ENCODE results near the gene NRIP3. TPM values are rescaled to one million over a fixed set of nuclear protein-coding genes. Genes with fewer than 3 reads are reported as not detected.

The NRIP3 gene
- total and polyA plus RNA-seq, 9 of the 15 experiments (the other 6 are each of a cell fraction or from before 2014, with no cell fraction given): 4.4 to 18.7 (median 11.6) TPM

GRCh38 chr11:9022961-9023680 is 19.3 kb upstream of the NRIP3 start (continued):
- TF ChIP-seq FOXK2 (conservative IDR thresholded peaks at IDR 0.05 in 1 of 2, IDR thresholded peaks at IDR 0.05 in 1 of 2; ENCODE audit: low read depth in 2 of 2) (no peak), TCF7 (IDR thresholded peaks at IDR 0.05; ENCODE audit: borderline replicate concordance) (no peak), SLC30A9 (CRISPR knock-in tag; IDR thresholded peaks at IDR 0.05) (no peak), ARNT (IDR thresholded peaks at IDR 0.05) (no peak), SRSF9 (IDR thresholded peaks at IDR 0.05; ENCODE audit: borderline replicate concordance, low read depth, low read length) (no peak), DACH1 (IDR thresholded peaks at IDR 0.05; ENCODE audit: partially characterized antibody) (no peak), CREB3L1 (IDR thresholded peaks at IDR 0.05; ENCODE audit: borderline replicate concordance, low read depth) (no peak), PTRF (tag; IDR thresholded peaks at IDR 0.05) (no peak), POLR2B (IDR thresholded peaks at IDR 0.05; ENCODE audit: low read depth, partially characterized antibody) (no peak), ZNF445 (CRISPR knock-in tag; IDR thresholded peaks at IDR 0.05; ENCODE audit: low read depth) (no peak)
- TF ChIP-seq, protein P1, sequence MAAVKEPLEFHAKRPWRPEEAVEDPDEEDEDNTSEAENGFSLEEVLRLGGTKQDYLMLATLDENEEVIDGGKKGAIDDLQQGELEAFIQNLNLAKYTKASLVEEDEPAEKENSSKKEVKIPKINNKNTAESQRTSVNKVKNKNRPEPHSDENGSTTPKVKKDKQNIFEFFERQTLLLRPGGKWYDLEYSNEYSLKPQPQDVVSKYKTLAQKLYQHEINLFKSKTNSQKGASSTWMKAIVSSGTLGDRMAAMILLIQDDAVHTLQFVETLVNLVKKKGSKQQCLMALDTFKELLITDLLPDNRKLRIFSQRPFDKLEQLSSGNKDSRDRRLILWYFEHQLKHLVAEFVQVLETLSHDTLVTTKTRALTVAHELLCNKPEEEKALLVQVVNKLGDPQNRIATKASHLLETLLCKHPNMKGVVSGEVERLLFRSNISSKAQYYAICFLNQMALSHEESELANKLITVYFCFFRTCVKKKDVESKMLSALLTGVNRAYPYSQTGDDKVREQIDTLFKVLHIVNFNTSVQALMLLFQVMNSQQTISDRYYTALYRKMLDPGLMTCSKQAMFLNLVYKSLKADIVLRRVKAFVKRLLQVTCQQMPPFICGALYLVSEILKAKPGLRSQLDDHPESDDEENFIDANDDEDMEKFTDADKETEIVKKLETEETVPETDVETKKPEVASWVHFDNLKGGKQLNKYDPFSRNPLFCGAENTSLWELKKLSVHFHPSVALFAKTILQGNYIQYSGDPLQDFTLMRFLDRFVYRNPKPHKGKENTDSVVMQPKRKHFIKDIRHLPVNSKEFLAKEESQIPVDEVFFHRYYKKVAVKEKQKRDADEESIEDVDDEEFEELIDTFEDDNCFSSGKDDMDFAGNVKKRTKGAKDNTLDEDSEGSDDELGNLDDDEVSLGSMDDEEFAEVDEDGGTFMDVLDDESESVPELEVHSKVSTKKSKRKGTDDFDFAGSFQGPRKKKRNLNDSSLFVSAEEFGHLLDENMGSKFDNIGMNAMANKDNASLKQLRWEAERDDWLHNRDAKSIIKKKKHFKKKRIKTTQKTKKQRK (IDR thresholded peaks at IDR 0.05; ENCODE audit: borderline replicate concordance, low read depth, low read length): no peak

Measured in K562 (cell line).